C1 segment of cervical spinal cord (tissue), 14 donors: ENCODE data around the gene SDHAF4.
"Not testable (repeated sequence)": the region's sequence is repeated elsewhere in the genome, so short reads cannot be mapped to it uniquely, and the experiment has no call there.

ENCODE experiments used
- DNase-seq, 14 donors: peaks; one replicate each; lab custom pipeline; 2025; lab: John Stamatoyannopoulos, UW

Gene SDHAF4

GRCh38 chr6:70592391-70593117, 25.8 kb downstream of the SDHAF4 start:
- no peak for DNase-seq

GRCh38 chr6:70593118-70593486, 26.4 kb downstream of the SDHAF4 start:
- no peak for DNase-seq

GRCh38 chr6:70599187-70599586, 32.5 kb downstream of the SDHAF4 start:
- DNase-seq: no peak

- no peak for DNase-seq
Measured at GRCh38 chr6:70601014-70601413, 34.3 kb downstream of the SDHAF4 start.

- DNase-seq: no peak
Measured at GRCh38 chr6:70604254-70604653, 37.5 kb downstream of the SDHAF4 start.

GRCh38 chr6:70607371-70607770, 40.6 kb downstream of the SDHAF4 start:
- DNase-seq: not testable (repeated sequence)

GRCh38 chr6:70609181-70609580, 42.5 kb downstream of the SDHAF4 start:
- DNase-seq: not testable (repeated sequence)

- DNase-seq: no peak
Measured at GRCh38 chr6:70616728-70617260, 50.1 kb downstream of the SDHAF4 start.

- DNase-seq: no peak
Measured at GRCh38 chr6:70620746-70621145, 54.0 kb downstream of the SDHAF4 start.

- no peak for DNase-seq
Measured at GRCh38 chr6:70622461-70622860, 55.7 kb downstream of the SDHAF4 start.

- no peak for DNase-seq
Measured at GRCh38 chr6:70625436-70625835, 58.7 kb downstream of the SDHAF4 start.

- no peak for DNase-seq
Measured at GRCh38 chr6:70627500-70628254, 60.9 kb downstream of the SDHAF4 start.

GRCh38 chr6:70629929-70630328, 63.2 kb downstream of the SDHAF4 start:
- DNase-seq: no peak

GRCh38 chr6:70633870-70634269, 67.1 kb downstream of the SDHAF4 start:
- DNase-seq: no peak

GRCh38 chr6:70636596-70636995, 69.9 kb downstream of the SDHAF4 start:
- DNase-seq: no peak

- no peak for DNase-seq
Measured at GRCh38 chr6:70638468-70638867, 71.7 kb downstream of the SDHAF4 start.
